IPS DF 19.7 (cell line): Measurements from ENCODE around the gene ATXN7.

Source experiments
- DNase-seq: peaks from one replicate; pipeline ENCODE4 v3.0.0-alpha.2; 2013; ENCODE audit warnings: low read depth, low spot score

The ATXN7 gene

GRCh38 chr3:63864008-63864964 lies 619 bp downstream of the ATXN7 start:
- no peak for DNase-seq

- no peak for DNase-seq
Observed at GRCh38 chr3:63864965-63865327, 1.3 kb downstream of the ATXN7 start.

- no peak for DNase-seq
Observed at GRCh38 chr3:63867225-63867624, 3.6 kb downstream of the ATXN7 start.

- DNase-seq: no peak
Observed at GRCh38 chr3:63869940-63870614, 6.4 kb downstream of the ATXN7 start.

- no peak for DNase-seq
Observed at GRCh38 chr3:63870615-63871005, 6.9 kb downstream of the ATXN7 start.

GRCh38 chr3:63872135-63872924 lies 8.7 kb downstream of the ATXN7 start:
- no peak for DNase-seq

- no peak for DNase-seq
Observed at GRCh38 chr3:63874769-63875168, 11.1 kb downstream of the ATXN7 start.

- no peak for DNase-seq
Observed at GRCh38 chr3:63875510-63875909, 11.8 kb downstream of the ATXN7 start.

- DNase-seq: no peak
Observed at GRCh38 chr3:63876260-63876659, 12.6 kb downstream of the ATXN7 start.

- no peak for DNase-seq
Observed at GRCh38 chr3:63877737-63878393, 14.2 kb downstream of the ATXN7 start.

GRCh38 chr3:63878394-63879060 lies 14.9 kb downstream of the ATXN7 start:
- DNase-seq: no peak

- no peak for DNase-seq
Observed at GRCh38 chr3:63880653-63881052, 17.0 kb downstream of the ATXN7 start.

GRCh38 chr3:63886858-63887257 lies 23.2 kb downstream of the ATXN7 start:
- DNase-seq: no peak

GRCh38 chr3:63891518-63891917 lies 27.9 kb downstream of the ATXN7 start:
- no peak for DNase-seq

- no peak for DNase-seq
Observed at GRCh38 chr3:63892773-63893352, 29.2 kb downstream of the ATXN7 start.

- DNase-seq: no peak
Observed at GRCh38 chr3:63895422-63896189, 31.9 kb downstream of the ATXN7 start.

- DNase-seq: no peak
Observed at GRCh38 chr3:63896332-63897030, 32.8 kb downstream of the ATXN7 start.

- DNase-seq: no peak
Observed at GRCh38 chr3:63900010-63900409, 36.3 kb downstream of the ATXN7 start.

- DNase-seq: no peak
Observed at GRCh38 chr3:63900459-63900858, 36.8 kb downstream of the ATXN7 start.
